HUES6 (cell line): Measurements from ENCODE around the gene CTSV.
"Not testable (repeated sequence)": the region's sequence is repeated elsewhere in the genome, so short reads cannot be mapped to it uniquely, and the experiment has no call there.

Source experiments
- H3K27ac ChIP-seq: 2 replicates; pipeline ENCODE4 v1.7.0; 2013; ENCODE audit warnings: low read depth, mild to moderate bottlenecking, low read length, inconsistent platforms
- H3K27me3 ChIP-seq: 2 replicates; pipeline ENCODE4 v1.6.1; 2013; ENCODE audit warnings: low read length; ENCODE audit not compliant: control insufficient read depth, insufficient read depth
- H3K36me3 ChIP-seq: 2 replicates; pipeline ENCODE4 v1.6.1; 2013; ENCODE audit warnings: low read length; ENCODE audit not compliant: control insufficient read depth, insufficient read depth
- H3K4me1 ChIP-seq: 2 replicates; pipeline ENCODE4 v1.6.1; 2013; ENCODE audit warnings: low read length; ENCODE audit not compliant: control insufficient read depth, insufficient read depth
- H3K4me3 ChIP-seq: 2 replicates; pipeline ENCODE4 v1.5.1; 2013; ENCODE audit warnings: low read depth, low read length
- H3K9ac ChIP-seq: one replicate; pipeline ENCODE4 v1.6.1; 2013; ENCODE audit warnings: mild to moderate bottlenecking, low read length
- H3K9me3 ChIP-seq: 2 replicates; pipeline ENCODE4 v1.6.1; 2013; ENCODE audit warnings: low read depth, low read length; ENCODE audit not compliant: control insufficient read depth, insufficient read depth

The CTSV gene

DNA sequence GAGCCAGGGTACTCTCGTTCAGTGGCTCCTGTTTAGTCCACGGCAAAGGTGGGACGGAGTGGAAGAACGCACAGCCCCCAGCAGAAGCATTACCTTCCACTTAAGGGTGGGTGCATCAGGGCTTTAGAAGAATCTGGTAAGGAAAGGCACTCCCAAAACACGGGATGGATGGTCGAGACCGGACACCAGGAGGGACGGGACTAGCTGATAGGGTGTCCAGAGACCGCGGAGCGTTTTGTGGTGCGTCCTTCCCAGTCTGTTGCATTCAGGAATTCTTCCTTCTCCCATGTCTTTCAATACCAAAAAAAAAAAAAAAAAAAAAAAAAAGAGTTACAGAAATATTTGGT, 545 bp upstream of the CTSV start:
- Histone ChIP-seq H3K9ac (peak overlapping the region; percentile 76), H3K9me3 (peaks cover 6% of the 10 kb centered on the region; the same call in 1 of the 2 replicates), H3K4me3 (peak overlapping the region; percentile 90), H3K27me3 (peaks cover 12% of the 10 kb centered on the region), H3K27ac (peak overlapping the region; percentile 34; the same call in 1 of the 2 replicates), H3K36me3 (peaks cover 30% of the 10 kb centered on the region), H3K4me1 (0 out of 2 replicates have a peak, but pooled peaks cover 3% of the 10 kb centered on the region)

DNA sequence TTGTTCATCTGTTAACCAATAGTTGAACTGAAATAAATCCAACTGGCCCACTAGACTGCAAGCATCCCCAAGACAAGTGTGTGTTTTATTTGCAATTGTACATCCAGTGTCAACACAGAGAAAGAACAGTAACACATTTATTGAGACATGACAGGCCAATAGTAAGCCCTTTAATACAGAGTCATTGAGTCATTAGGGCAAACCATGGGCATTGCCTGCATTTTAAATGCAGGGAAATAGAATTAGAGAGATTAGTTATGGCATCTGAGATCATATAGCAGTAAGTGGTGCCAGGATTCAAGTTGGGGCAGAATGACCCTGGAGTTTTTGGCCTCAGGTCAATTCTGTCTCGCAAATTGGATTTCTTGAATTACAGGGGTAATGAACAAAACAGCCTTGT, 15.4 kb downstream of the CTSV start:
- H3K9ac ChIP-seq, H3K27ac ChIP-seq, H3K4me3 ChIP-seq, H3K4me1 ChIP-seq, H3K36me3 ChIP-seq, H3K9me3 ChIP-seq, H3K27me3 ChIP-seq: not testable (repeated sequence)

DNA sequence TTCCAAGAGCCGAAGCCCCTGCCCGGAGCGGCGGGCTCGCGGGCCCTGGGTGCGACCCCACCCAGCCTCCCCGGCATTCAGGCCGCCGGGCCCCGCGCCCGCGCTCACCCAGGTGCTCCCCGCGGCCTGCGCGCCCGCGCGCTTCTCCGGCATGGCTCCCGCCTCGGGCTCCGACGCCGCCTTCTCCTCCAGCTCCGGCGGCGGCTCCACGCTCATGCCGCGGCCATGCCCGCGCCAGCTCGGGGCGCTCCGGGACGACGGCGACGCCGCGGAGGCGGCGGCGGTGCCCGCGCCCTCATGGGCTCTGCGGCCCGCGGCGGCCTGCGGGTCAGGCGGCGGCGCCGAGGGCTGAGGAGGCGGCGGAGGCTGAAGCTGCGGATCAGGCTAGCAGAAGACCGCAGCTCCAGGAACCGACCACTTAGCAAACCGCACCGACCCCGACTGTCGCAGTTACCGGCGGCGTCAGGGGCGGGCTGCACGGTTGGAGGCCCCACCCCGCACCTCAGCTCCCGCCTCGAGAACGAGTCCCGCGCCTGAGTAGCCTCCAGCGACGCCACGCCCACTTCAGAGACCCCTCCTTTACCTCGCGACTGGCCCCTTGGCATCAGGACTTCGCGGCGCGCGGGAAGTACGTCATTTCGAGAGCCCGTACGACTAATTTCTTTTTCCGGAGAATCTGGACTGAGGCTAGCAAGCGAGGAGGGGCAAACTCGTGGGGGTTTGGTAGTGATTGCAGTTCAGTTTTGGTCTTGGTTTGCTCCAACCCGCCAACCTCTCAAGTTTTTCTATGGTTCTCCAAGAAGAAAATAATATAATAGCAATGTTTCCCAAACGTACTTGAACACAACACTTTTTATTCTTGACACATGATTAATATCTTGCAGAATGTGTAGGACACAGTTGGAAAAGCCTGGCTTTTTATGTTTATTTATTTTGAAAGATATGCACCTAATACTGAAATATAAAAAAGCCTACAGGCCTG, 25.5 kb downstream of the CTSV start:
- H3K9ac ChIP-seq: peak overlapping the region; percentile 85
- peak overlapping the region; percentile 73 for H3K4me3 ChIP-seq
- H3K9me3 ChIP-seq, H3K27me3 ChIP-seq, H3K36me3 ChIP-seq, H3K4me1 ChIP-seq: not testable (repeated sequence)
- peak overlapping the region; percentile 45; the same call in 1 of the 2 replicates for H3K27ac ChIP-seq

DNA sequence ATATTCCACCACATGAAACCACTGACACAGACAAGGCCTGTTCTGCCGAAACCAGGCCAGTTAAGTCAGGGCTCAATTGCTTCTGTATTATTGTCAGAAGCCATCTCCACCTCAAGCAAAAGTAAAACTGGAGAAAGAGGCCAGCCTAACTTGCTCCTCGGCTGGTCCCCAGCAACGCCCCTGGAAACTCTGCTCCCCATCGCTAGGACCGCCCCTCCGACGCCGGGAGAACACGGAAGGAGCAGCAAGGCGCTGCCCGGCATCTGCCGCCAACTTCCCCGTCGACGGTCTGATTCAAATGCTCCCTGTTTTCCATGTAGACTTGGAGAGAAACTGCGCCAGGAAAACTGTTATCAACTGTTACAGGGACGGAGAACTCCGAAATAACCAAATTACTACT, 26.3 kb downstream of the CTSV start:
- not testable (repeated sequence) for H3K36me3 ChIP-seq, H3K4me1 ChIP-seq, H3K9me3 ChIP-seq, H3K27me3 ChIP-seq, H3K27ac ChIP-seq
- Histone ChIP-seq H3K4me3 (peak overlapping the region; percentile 73), H3K9ac (peak overlapping the region; percentile 85)

DNA sequence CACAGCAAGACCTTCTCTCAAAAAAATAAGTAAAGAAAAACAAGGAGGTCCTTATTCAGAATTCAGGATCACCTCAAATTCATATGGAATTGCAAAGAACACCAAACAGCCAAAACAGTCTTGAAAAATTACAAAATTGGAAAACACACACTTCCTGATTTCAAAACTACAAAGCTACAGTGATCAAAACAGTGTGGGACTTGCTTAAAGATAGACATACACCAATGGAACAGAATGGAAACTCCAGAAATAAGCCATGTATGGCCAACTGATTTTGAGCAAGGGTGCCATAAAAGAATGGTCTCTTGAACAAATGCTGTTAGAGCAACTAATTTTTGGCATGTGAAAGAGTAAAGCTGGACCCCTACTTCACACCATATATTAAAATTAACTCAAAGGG, 36.7 kb downstream of the CTSV start:
- H3K9me3 ChIP-seq, H3K27me3 ChIP-seq, H3K4me3 ChIP-seq, H3K27ac ChIP-seq, H3K9ac ChIP-seq, H3K36me3 ChIP-seq, H3K4me1 ChIP-seq: not testable (repeated sequence)

DNA sequence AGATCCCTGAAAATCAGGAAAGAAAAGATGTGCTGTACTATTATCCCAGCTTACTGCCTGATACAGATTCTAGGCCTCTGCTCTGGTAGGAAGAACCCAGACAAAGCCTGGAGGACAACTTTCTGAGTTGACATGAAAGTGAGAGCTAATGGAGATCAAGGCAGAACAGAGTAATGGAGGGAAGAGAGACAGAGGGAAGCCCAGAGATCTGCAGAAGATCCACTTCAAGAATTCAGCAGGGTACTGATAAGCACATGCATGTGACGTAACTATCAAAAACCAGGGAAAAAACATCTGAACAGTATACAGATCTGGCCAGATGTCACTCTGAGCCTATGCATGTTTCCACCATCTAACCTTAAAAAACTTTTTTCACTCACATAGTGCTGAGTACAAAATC, 37.6 kb downstream of the CTSV start:
- not testable (repeated sequence) for H3K27me3 ChIP-seq, H3K36me3 ChIP-seq, H3K9me3 ChIP-seq, H3K4me3 ChIP-seq, H3K27ac ChIP-seq, H3K9ac ChIP-seq, H3K4me1 ChIP-seq

DNA sequence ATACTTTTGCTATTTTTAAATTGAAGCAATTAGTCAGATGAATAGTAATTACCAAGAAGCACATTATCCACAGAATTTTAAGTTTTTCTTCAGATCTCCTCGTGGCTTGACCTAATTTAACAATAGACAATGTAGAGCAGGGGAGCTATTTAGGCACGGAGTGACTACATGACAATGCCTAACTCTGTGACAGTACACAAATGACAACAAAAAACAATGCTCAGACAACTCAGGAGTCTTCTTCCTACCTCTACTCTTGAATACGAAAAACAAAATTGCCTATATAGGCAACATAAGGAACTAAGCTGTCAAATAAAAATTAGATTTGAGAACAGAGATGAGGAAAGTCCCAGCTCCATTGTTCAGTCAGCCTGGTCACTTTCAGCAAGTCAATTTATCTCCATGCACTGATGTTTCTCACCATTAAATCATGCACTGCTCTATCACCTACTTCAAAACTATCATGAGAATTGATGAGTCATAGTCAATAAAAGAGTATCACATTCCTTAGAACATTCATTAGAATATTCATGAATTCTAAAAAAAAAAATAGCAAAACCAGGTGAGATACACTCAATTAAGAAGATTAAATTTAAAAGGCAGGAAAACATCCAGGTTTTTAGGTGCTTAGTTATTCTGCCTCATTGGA, 38.7 kb downstream of the CTSV start:
- not testable (repeated sequence) for H3K9me3 ChIP-seq, H3K4me1 ChIP-seq, H3K27ac ChIP-seq, H3K27me3 ChIP-seq, H3K4me3 ChIP-seq, H3K9ac ChIP-seq, H3K36me3 ChIP-seq

DNA sequence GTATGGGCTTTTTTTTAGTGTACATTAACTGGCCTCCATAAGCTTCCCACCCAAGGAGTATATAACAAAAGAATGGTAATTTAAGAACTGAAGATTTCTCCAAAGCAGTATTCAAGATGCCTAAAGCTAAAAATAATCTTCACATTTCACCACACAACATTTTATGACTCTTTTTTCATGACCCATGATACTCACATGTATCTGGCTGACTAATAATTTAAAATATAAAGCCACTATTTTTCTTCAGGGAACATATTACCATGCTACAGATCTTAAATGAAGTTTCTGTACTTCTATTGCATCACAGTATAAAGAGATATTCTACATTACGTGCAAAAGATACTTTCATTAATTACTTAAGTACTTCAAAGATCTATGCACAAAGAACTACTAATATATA, 39.2 kb downstream of the CTSV start:
- not testable (repeated sequence) for H3K9me3 ChIP-seq, H3K27me3 ChIP-seq, H3K27ac ChIP-seq, H3K4me3 ChIP-seq, H3K36me3 ChIP-seq, H3K9ac ChIP-seq, H3K4me1 ChIP-seq

DNA sequence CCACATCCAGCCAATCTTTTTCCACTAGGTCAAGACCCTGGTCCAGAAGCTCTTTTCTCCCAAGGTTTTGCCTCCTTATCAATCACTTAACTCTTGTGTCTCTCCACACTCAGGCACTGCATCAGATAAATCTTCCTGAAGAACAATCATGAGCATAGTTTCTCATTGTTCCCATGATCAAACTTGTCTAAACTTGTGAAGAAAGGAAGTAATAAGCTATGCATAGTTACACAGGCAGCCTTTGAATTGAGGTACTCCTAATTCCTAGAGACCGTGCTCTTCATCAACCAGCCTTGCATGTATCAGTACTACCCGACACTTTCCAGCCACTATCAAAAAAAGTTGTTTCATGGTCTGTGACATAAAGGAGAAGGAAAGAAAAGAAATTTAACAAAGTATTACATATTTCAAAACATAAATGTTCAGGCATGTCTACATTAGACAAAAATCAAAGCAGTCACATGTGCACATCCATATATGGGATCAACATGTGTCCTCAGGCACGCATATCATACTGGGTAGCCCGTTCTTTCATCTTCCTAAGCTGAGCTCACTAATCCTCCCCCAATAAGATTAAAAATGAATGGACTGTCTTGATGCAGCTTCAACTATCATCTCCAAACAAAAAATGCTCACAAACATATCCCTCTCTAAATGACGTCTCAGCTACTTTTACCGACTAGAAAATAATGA, 41.8 kb downstream of the CTSV start:
- not testable (repeated sequence) for H3K4me1 ChIP-seq, H3K27me3 ChIP-seq, H3K27ac ChIP-seq, H3K9ac ChIP-seq, H3K4me3 ChIP-seq, H3K9me3 ChIP-seq, H3K36me3 ChIP-seq

DNA sequence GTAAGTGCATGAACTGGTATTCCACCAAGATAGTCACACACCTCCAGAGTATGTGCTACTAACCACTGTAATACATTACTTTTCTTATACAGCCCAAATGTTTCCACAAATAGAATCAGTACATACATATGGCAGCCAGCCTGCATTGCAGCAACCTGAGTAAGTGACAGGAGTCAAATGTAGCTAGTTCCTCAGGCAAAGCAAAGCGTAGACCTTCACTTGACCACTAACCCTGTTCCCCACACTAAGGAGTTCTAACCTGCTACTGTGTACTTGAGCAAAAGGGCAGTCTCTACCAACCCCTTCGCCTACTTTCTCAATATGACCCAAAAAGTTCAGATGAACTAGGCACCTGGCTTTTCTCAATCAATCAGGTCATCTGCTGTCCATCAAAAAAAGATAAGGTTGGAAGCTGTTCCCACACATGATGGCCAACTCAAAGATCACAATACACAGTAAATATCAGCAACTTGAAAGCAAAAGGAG, 44.4 kb downstream of the CTSV start:
- not testable (repeated sequence) for H3K9ac ChIP-seq, H3K27ac ChIP-seq, H3K4me1 ChIP-seq, H3K9me3 ChIP-seq, H3K4me3 ChIP-seq, H3K36me3 ChIP-seq, H3K27me3 ChIP-seq

DNA sequence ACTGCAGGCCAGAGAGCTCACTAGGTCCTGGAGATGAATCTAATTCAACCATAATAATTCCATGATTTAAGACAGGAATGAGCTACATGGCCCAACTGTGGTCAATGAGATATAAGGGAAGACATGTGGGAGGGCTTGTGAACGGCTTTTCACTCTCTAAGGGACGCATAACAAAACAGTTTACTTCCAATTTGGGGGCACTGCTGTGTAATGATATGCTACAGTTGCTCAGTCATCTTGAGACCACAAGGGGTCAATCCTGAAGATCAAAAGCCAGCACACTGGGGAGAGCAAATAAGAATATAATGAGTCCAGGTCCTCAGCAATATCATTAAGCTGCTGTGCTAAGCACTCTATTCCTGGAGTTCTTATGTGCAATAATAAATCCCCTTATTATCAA, 46.6 kb downstream of the CTSV start:
- H3K9ac ChIP-seq, H3K27me3 ChIP-seq, H3K4me1 ChIP-seq, H3K4me3 ChIP-seq, H3K36me3 ChIP-seq, H3K27ac ChIP-seq, H3K9me3 ChIP-seq: not testable (repeated sequence)
